ENCODE data around the gene OR3A1.

DNA sequence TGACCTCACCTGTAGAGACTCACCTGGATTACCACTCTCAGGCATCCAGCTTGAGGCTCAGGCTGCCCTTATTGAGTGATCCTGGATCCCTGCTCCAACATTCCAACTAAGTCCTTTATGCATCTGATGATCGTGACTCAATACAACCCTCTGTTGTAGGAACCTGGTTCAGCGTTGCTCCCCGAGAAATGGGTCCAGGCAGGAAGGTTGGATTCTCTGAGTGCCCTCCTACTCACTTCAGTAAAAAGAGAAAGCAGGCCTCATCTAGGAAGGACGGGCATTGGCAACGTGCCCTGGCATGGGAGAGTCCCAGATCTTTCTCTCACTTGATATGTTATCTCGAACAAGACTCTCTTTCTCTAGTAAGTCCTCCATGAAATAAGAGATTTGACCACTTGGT is at the start of gene OR3A1:
- TF ChIP-seq POLR2AphosphoS5 (IDR thresholded peaks at IDR 0.05; ENCODE audit: borderline replicate concordance, low read depth, low read length) (no peak), EZH2 (IDR thresholded peaks at IDR 0.05) (no peak)
